WI38 (cell line): ENCODE data around the gene PES1.
"Not testable (repeated sequence)": the region's sequence is repeated elsewhere in the genome, so short reads cannot be mapped to it uniquely, and the experiment has no call there.

Experiments
- H3K4me3 ChIP-seq: 2 replicates; pipeline ENCODE4 v1.5.1; 2011; ENCODE audit warnings: low read depth, mild to moderate bottlenecking, control low read depth, low read length
- TF ChIP-seq, protein P1 (sequence below): IDR thresholded peaks from 2 replicates; pipeline ENCODE4 v1.5.1; 2012; ENCODE audit warnings: low read depth, mild to moderate bottlenecking, control low read depth, low read length

Gene PES1

GRCh38 chr22:30566125-30566524 is 25.6 kb downstream of the PES1 start:
- H3K4me3 ChIP-seq, result no peak overlapping the region
- TF ChIP-seq, protein P1, sequence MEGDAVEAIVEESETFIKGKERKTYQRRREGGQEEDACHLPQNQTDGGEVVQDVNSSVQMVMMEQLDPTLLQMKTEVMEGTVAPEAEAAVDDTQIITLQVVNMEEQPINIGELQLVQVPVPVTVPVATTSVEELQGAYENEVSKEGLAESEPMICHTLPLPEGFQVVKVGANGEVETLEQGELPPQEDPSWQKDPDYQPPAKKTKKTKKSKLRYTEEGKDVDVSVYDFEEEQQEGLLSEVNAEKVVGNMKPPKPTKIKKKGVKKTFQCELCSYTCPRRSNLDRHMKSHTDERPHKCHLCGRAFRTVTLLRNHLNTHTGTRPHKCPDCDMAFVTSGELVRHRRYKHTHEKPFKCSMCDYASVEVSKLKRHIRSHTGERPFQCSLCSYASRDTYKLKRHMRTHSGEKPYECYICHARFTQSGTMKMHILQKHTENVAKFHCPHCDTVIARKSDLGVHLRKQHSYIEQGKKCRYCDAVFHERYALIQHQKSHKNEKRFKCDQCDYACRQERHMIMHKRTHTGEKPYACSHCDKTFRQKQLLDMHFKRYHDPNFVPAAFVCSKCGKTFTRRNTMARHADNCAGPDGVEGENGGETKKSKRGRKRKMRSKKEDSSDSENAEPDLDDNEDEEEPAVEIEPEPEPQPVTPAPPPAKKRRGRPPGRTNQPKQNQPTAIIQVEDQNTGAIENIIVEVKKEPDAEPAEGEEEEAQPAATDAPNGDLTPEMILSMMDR, result no peak

DNA sequence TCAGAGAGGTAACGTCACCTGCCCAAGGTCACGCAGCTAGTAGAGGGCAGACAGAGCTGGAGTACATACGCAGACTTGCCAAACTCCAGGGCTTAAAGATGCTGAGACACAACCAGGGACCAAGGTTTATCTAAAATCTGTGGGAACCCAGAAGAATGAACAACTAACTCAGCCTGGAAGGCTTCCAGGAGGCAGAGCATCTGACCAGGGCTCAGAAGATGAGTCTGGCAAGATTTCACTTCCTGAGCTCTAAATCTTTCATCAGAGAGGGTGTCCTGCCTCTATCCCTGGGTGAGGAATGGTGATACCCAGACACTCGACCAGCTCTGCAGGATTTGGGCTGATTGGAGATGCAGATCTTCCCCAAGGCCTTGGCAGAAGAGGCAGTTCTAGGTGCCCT is 26.4 kb downstream of the PES1 start:
- no peak overlapping the region for H3K4me3 ChIP-seq
- TF ChIP-seq, protein P1, result no peak

DNA sequence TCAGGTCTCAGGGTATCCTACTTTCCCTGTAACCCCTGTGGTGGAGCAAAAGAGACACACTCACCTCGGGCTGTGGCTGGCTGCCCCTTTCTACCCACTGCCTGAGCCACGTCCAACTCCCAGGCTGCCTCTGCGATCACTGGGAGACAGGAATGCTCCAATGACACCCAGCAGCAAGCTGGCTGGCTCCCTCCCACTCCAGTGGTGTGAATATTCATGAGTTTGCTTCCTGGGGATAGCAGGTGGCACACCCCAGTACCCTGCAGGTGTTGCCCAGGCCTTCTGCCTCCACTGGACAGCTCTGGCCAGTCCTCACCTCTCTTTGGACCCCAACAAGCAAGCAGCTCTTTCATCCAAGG is 27.0 kb downstream of the PES1 start:
- TF ChIP-seq, protein P1, result no peak
- no peak overlapping the region for H3K4me3 ChIP-seq

- no peak overlapping the region for H3K4me3 ChIP-seq
- TF ChIP-seq, protein P1, result no peak
Observed at GRCh38 chr22:30564045-30564760, 27.5 kb downstream of the PES1 start.

DNA sequence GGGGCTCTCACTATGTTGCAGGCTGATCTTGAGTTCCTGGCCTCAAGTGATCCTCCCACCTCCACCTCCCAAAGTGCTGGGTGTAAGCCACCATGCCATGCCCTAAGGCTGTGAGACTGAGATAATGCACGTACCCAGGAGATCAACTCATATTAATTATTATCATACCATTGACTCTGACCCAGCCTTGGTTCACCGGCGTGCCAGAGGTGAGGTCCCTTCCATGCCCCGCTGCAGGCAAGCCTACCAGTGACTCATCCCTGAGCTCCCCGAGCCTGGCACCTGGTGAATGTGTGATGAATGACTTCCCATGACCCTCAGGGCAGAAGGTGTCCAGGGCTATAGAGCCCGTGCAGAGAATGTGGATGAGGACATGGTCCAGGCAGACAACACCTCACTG is 29.3 kb downstream of the PES1 start:
- H3K4me3 ChIP-seq, result no peak overlapping the region
- TF ChIP-seq, protein P1, result no peak

DNA sequence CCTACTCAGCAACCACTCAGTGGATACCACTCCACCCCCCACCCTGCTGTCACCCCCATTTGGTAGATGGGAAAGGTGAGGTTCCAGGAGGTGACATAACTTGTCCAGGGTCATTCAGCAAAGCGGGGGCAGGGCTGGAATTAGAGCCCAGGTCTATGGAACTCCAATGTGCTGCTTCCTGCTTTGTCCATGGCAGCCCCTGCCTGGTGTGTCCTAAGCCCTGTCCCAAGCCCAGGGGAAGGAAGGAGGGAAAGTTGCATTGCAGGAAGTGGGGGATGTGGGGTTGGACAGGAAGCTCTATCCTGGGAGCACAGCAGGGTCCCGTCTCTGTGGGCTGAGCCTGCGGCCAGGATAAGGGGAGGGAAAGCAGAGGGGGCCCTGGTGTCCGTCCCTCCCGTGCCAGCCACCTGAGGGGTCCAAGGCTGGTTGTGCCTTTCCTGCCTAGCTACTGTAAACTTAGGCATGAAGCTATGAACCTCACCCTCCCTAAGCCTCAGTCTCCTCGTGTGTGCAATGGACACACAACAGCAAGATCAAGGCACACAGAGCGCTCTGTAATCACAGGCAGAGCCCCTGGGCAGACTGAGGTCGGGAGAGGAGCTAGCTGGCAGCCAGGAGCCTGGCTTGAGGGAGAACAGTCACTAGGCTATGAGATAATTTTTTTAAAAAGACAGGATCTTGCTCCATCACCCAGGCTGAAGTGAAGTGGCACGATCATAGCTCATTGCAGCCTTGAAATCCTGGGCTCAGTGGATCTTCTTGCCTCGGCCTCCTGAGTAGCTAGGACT is 30.1 kb downstream of the PES1 start:
- H3K4me3 ChIP-seq, result no peak overlapping the region
- TF ChIP-seq, protein P1, result no peak

DNA sequence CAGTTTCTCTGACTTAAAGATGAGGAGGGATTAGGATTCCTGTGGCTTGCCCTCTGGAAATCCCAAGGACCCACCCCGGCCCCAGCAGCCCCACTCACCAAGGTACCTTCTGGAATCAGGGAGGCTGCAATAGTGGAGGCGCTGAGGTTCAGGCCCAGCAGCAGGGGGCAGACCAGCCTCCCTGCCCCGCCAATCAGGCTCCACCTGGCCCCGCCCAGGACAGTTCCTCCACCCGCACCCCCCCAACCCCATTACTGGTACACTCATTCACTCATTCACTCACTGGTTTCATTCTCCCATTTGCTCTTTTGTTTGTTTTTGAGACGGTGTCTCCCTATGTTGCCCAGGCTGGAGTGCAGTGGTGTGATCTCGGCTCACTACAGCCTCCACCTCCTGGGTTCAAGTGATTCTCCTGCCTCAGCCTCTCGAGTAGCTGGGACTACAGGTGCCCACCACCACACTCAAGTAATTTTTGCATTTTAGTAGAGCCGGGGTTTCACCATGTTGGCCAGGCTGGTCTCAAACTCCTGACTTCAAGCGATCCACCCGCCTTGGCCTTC is 31.0 kb downstream of the PES1 start:
- not testable (repeated sequence) for H3K4me3 ChIP-seq
